Non-pigmented ciliary epithelial cell (primary cell): Measurements from ENCODE around the gene TLN1.

Source experiments
- DNase-seq: peaks from one replicate; pipeline ENCODE4 v3.0.0-alpha.2; 2010; ENCODE audit warnings: low read depth

The TLN1 gene

DNA sequence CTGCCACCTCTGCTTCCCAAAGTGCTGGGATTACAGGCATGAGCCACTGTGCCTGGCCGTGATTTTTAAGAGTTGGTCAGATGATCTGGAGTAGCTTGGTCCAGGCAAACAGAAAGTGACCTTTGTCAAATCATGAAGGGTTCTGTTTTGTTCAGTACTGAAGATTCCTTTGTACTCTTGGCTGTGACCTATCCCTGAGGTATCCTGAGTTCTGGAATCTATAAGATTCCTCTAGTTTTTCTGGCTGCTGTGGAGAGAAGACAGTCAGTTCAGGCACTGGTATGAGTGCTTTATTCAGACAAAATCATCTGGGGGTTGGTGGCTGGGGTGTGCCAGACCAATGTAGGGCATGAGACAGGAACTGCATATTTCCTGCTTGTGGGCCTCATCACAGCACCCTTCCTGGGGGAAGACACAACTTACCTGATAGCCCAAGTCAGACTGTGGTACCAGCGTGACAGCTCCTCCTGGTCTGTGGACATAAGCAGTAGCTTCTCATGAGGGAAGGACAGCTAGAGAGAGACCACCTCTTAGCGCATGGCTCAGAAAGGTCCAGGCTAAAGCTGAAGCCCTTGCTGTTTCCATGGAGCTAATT lies 70.1 kb downstream of the TLN1 start:
- DNase-seq: no peak

DNA sequence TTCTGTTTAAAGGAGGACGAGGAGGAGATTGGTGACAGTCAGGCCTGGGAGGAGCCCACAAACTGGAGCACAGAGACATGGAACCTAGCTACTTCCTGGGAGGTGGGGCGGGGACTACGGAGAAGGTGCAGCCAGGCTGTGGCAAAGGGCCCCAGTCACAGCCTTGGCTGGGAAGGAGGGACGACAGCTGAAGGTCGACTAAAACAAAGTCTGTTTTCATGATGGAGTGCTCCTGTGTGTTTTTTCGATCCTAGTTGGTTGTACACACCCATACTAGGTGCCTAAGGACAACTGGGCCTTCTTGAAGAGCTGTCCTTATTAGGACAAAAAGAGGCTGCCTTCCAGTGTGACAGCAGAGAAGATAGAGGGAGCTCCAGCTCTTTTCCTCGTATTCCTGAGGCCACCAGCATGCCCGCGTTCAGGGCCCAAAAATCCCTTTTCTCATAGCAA lies 71.0 kb downstream of the TLN1 start:
- DNase-seq: no peak

DNA sequence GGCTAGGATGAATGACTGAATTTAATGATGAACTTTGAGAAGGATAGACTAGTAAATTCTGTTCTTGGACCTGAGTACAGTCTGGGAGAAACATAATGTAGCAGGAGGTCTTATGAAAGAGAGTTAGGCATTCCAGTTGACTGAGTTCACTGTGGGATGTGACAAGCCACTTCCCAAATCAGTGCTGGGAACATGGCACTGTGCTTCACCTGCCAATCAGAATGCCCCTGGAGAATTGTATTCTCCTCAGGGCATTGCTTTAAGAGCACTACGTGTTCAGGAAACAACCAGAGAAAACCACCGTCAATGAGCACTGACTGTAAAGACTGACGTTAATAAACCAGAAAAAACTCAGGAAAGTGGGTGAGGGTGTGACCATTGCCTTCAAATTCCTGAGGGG lies 72.7 kb downstream of the TLN1 start:
- DNase-seq: no peak

DNA sequence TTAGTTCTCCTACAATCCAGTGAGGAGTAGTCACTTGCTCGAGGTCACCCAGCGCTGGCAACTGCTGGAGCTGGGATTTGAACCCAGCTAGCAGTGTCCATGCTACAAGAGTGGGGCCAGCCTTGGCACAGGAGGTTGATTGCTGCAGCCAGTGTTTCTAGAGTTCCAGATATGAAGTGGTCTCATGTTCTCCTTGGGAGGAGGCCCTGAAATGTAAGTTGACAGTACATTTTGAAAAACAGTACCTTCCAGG lies 73.1 kb downstream of the TLN1 start:
- no peak for DNase-seq

DNA sequence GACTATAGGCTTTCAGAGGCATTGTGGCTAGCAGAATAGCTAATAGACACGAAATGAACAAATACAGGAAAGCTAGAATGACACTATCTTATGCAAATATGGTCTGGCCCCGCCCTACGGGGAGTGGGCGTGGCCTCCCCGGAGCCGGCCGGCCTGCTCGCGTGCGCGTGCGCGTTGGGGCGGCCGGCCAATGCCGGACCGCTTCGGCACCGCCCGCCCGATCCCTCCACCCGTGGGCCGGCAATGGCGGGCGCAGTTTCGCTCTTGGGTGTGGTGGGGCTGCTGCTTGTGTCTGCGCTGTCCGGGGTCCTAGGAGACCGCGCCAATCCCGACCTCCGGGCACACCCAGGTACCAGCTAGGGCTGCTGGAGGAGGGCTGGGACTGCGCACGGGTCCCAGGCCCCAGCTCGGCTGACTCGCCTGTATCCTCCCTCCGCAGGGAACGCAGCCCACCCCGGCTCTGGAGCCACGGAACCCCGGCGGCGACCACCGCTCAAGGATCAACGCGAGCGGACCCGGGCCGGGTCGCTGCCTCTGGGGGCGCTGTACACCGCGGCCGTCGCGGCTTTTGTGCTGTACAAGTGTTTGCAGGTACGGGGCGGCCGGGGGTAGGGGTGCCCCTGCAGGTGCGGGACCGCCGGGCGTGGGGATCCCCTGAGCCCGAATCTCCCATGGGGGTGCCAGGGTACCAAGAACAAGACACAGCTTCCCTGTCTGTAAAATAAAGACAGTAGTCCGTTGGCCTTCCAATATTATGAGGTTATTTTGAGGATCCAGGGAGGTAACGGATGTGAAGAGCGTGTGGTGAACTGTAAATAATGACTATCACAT lies 73.6 kb downstream of the TLN1 start, which contains the start of gene CCDC107:
Gene CCDC107, plus strand, starts transcription at position 156 of the 831 bp plus-strand sequence. Its CDS starts 88 bp downstream, at position 244.
- DNase-seq: no peak

DNA sequence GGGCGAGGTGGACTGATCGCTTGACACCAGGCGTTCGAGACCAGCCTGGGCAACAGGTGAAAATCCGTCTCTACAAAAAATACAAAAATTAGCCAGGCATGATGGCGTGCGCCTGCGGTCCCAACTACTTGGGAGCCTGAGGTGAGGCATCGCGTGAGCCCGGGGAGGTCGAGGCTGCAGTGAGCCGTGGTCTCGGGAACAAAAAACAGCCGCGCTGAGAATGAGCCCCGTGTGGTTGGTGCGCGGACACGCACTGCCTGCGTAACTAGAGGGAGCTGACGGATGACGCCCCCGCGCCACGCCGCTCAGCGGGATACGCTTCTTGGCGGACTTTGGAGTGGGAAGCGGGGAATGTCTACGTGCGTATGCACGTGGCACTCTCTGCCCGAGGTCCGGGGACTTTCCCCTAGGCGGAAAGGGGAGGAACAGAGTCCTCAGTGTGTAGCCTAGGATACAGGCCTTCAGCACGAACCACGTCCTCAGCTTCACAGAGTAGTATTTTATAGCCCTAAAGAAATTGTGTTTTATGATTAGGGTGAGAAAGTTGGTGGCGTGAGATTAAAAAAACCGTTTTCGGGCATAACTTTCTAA lies 74.4 kb downstream of the TLN1 start, which contains the start of gene RMRP:
Gene RMRP, minus strand, starts transcription at position 474 of the 591 bp plus-strand sequence.
- peak; percentile 98 for DNase-seq

DNA sequence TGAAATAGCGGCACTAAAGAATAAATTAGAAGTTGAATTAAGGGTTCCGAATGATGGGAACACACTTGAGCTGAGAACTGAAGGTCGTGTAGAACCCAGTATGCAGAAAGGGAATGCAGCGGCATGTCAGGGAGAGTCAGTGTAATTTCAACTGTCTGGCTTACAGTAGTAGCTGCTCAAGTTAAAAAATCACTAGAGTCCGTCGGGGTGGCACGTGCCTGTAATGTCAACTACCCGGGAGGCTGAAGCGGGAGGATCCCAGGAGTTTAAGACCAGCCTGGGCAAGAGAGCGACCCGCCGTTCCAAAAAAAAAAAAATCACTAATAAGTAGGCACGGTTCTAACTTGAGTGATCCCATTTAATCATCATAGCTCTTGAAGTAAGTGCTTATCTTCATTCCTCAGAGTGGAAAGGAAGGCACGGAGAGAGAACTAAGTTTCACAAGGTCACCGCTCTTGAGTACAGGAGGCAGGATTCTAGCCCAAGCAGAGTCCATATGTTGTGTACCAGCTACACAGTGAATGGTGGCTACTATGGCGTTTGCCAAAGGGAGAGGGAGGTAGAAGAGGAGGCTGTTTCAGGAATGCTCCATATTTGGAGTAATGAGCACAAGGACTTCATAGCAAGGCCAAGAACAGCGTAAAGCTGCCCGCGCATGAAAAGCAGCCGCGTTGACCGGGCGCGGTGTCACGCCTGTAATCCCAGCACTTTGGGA lies 75.0 kb downstream of the TLN1 start:
- no peak for DNase-seq

DNA sequence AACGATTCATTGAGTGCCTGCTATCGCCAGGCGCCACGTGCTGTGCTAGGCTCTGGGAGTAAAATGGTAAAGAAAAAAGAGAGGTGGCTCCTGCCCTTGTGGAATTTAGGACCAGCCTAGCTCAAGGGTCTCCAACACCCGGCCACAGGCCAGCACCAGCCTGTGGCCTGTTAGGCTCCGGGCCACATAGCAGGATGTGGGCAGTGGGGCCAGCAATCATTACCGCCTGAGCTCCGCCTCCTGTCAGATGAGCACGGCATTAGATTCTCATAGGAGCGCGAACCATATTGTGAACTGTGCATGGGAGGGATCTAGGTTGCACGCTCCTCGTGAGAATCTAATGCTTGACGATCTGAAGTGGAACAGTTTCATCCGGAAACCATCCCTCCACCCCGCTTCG lies 75.6 kb downstream of the TLN1 start:
- no peak for DNase-seq

DNA sequence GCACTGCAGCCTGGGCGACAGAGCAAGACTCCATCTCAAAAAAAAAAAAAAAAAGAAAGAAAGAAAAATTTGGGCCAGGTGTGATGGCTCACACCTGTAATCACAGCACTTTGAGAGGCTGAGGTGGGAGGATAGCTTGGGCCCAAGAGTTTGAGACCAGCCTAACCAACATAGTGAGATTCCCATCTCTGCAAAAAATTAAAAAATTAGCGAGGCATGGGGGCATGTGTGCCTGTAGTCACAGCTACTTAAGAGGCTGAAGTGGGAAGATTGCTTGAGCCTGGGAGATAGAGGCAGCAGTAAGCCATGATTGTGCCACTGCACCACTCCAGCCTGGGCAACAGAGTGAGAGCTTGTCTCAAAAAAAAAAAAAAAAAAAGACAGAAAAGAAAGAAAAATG lies 78.4 kb downstream of the TLN1 start:
- DNase-seq: no peak

DNA sequence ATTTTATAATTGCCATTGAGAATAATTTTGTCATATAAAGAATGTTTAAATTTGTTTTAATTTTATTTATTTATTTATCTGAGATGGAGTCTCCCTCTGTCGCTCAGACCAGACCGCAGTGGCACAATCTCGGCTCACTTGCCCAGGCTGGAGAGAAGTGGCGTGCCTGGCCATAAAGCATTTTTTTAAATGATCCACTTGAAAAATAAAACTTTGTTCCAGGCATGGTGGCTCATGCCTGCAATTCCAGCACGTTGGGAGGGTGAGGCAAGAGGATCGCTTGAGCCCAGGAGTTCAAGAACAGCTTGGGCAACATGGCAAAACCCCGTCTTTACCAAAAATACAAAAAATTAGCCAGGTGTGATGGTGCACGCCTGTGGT lies 79.2 kb downstream of the TLN1 start:
- DNase-seq: no peak

DNA sequence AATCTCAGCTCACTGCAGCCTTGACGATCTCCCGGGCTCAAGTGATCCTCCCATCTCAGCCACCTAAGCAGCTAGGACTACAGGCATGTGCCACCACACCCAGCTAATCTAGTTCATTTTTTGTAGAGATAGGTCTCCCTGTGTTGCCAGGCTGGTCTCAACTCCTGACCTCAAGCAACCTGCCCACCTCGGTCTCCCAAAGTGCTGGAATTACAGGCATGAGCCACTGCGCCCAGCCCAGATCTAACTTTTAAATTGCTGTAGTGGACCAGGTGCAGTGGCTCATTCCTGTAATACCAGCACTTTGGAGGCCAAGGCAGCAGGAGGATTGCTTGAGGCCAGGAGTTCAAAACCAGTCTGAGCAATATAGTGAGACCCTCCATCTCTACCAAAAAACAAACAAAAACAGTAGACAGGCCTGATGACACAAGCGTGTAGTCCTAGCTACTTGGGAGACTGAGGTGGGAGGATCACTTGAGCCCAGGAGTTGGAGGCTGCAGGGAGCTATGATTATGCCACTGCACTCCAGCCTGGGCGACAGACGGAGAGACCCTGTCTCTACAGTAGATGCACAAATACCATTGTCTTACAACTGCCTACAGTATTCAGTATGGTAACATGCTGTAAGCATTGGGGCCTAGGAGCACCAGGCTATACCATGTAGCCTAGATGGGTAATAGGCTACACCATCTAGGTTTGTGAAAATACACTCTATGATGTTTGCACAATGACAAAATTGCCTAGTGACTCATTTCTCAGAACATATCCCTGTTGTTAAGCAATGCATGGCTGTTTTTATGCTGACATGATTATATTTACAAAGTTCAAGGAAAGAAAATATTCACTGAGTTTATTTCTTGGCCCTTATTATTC lies 79.8 kb downstream of the TLN1 start:
- no peak for DNase-seq

DNA sequence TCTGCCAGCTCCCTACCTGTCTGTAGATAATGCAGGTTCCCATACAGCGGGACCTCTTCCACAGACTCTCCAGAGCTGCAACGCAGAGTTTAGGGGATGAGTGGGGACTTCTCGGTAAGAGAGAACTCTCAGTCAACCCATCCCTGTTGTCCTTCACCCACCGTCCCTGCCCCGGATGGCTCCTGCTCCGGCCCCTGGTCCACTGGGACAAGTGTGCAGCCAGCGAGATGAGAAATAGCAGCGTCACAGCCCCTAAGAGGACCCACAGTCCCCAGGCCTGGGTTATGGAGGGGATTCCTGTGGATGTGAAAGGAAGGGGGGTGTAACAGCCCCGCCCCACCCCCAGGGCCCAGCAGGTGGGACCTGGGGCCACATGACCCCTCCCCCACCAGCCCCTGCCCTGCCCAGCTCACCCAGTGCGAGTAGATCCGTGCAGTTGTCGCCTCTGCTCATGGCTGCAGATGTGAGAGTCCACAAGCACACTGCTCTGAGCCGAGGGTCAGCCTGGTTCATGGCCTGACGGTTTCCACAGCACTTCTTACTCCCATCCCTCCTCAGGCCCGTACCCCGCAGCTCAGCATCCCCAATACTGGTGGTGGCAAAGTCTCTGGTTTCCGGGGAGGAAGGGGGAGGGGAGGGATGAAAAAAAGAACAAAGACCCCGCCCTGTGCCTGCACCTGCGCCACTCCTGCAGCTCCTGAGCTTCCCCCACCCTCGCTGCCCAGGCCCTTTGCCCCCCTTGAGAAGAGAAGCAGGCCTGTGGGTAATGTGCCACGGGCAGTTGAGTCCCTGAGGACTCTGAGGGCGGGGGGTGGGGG lies 81.4 kb downstream of the TLN1 start, which contains the start of gene SIT1:
Gene SIT1, minus strand, starts transcription at position 591 of the 818 bp plus-strand sequence. Its CDS starts 78 bp downstream, at position 513.
- no peak for DNase-seq

DNA sequence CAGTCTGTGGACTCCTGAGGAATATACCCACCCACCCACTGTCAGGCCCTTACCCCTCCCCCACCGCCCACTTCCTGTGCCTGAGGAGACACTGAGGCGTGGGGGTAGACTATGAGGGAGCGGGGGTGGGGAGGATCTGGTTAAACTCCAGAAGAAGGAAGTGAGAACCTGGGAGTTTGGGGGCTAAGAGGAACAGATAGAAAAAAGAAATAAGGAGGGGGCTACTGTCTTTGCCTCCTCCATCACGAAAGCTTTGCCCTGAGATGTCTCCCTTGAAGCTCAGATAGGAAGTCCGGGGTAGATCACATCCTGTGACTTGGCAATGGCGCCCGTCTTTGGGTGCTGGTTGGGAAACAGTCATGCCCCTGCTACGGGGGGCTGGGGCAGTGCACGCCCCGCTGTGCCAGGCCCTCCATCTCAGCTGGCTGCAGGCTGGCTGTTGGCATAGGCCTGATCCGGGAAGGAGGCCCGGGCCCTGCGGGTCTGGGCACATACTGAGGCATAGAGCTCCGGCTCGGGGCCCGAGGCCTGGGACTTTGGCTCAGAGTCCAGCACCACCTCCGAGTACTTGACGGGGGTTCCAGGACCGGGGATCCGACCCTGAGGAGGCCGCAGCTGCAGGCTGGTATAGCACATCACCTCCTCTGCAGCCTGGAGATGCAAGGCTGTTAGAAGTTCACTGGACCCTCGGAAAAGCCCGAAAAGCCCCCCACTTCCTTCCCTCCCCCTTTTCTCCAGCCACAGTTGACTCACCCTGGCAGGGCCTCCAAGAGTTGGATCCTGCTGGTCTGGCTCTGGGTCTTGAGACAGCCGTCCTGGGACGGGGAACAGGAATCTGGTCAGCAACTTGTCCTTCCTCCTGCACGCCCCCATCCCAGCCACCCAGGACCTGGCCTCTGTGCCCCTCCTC lies 82.3 kb downstream of the TLN1 start:
- DNase-seq: no peak
